Endothelial cell of umbilical vein (primary cell): Measurements from ENCODE around the gene SLC12A8. TPM values are rescaled to one million over a fixed set of nuclear protein-coding genes. Genes with fewer than 3 reads are reported as not detected.

Experiments used
- BruUV-seq: library from RNA; stranded (reverse); fragments of 400-500 nt; replicated peaks from 2 replicates; lab custom pipeline; 2021; lab: Mats Ljungman, UMichigan
- CTCF ChIA-PET: fragments of 300-600, 350-600 bp; sonication (Branson Sonifier 250); formaldehyde crosslinking; loops from one replicate; lab custom pipeline; 2021; ENCODE audit warnings: antibody characterized with exemption, inconsistent platforms; lab: Charles Lee
- POLR2A ChIA-PET: fragments of 300-600, 350-600 bp; sonication (Branson Sonifier 250); formaldehyde crosslinking; loops from one replicate; lab custom pipeline; 2021; ENCODE audit warnings: antibody characterized with exemption, inconsistent platforms; lab: Charles Lee
- DNase-seq: peaks from one replicate; pipeline ENCODE4 v3.0.0-alpha.2; 2011; ENCODE audit warnings: low read depth, low spot score
- FAIRE-seq: peaks from 2 replicates; lab custom pipeline; 2011; peaks lifted over from hg19 to GRCh38; lab: Jason Lieb, UNC
- H2AFZ ChIP-seq: 2 replicates; pipeline ENCODE4 v1.6.0; 2012; ENCODE audit warnings: low read depth, low read length, control low read depth, inconsistent platforms
- H3K27ac ChIP-seq: 2 replicates; pipeline ENCODE4 v1.5.1; 2011; ENCODE audit warnings: low read depth, mild to moderate bottlenecking, control low read depth, low read length, moderate library complexity; ENCODE audit not compliant: insufficient read depth
- H3K27me3 ChIP-seq, 2 experiments: 2 replicates each; pipeline versions ENCODE4 v1.6.0 to v1.6.1; 2011; ENCODE audit warnings: low read length in 2 of 2, mixed read lengths in 1 of 2; ENCODE audit not compliant: control insufficient read depth in 2 of 2, insufficient read depth in 2 of 2
- H3K36me3 ChIP-seq, 2 experiments: 2 replicates in 1 of 2; 3 replicates in 1 of 2; pipeline ENCODE4 v1.5.1; 2011; ENCODE audit warnings: low read length in 2 of 2, mild to moderate bottlenecking in 1 of 2, moderate library complexity in 1 of 2; ENCODE audit not compliant: control insufficient read depth in 2 of 2, insufficient read depth in 2 of 2; ENCODE audit errors: extremely low read depth in 1 of 2
- H3K4me1 ChIP-seq: 3 replicates; pipeline ENCODE4 v1.5.1; 2011; ENCODE audit warnings: mild to moderate bottlenecking, low read length; ENCODE audit not compliant: control insufficient read depth, insufficient read depth; ENCODE audit errors: extremely low read depth
- H3K4me2 ChIP-seq: 2 replicates; pipeline ENCODE4 v1.6.1; 2011; ENCODE audit warnings: low read length, control low read depth, mixed read lengths; ENCODE audit not compliant: insufficient read depth
- H3K4me3 ChIP-seq, 3 experiments: fragments of 200-600 bp in 1 of 3; sonication (generic), shearing (Covaris generic) in 1 of 3; replicated peaks in 1 of 3; 2 replicates each; pipeline ENCODE4 v1.5.1; 2011 to 2016; ENCODE audit warnings: control low read depth in 3 of 3, low read length in 3 of 3, mild to moderate bottlenecking in 2 of 3, inconsistent platforms in 1 of 3, low read depth in 1 of 3, moderate library complexity in 1 of 3; ENCODE audit not compliant: insufficient read depth in 1 of 3
- H3K79me2 ChIP-seq: 2 replicates; pipeline ENCODE4 v1.6.0; 2012; ENCODE audit warnings: low read length, inconsistent platforms; ENCODE audit not compliant: control insufficient read depth, insufficient read depth
- H3K9ac ChIP-seq: replicated peaks from 2 replicates; pipeline ENCODE3; 2011; ENCODE audit warnings: low read length, control low read depth; ENCODE audit not compliant: insufficient read depth; ENCODE audit errors: extremely low read depth
- H3K9me1 ChIP-seq: replicated peaks from 3 replicates; pipeline ENCODE4 v1.6.0; 2011; ENCODE audit warnings: mild to moderate bottlenecking, low read length; ENCODE audit not compliant: control insufficient read depth, insufficient read depth; ENCODE audit errors: extremely low read depth
- H3K9me3 ChIP-seq: replicated peaks from 2 replicates; pipeline ENCODE4 v1.5.1; 2012; ENCODE audit warnings: low read length, inconsistent platforms; ENCODE audit not compliant: control insufficient read depth, insufficient read depth
- H4K20me1 ChIP-seq: replicated peaks from 2 replicates; pipeline ENCODE3; 2011; ENCODE audit warnings: mild to moderate bottlenecking, low read length; ENCODE audit not compliant: control insufficient read depth, insufficient read depth; ENCODE audit errors: extremely low read depth
- CTCF ChIP-seq, 2 donors: IDR thresholded peaks; 1 replicate in 1 of 2; 2 replicates in 1 of 2; pipeline ENCODE4 v1.5.1; 2011; ENCODE audit warnings: low read length in 2 of 2, mild to moderate bottlenecking in 2 of 2, moderate library complexity in 2 of 2, control low read depth in 1 of 2, inconsistent platforms in 1 of 2, low read depth in 1 of 2; ENCODE audit not compliant: insufficient read depth in 1 of 2; ENCODE audit errors: extremely low read depth in 1 of 2
- EZH2 ChIP-seq: IDR thresholded peaks from 2 replicates; pipeline ENCODE4 v1.6.1; 2012; ENCODE audit warnings: borderline replicate concordance, low read depth, mild to moderate bottlenecking, moderate library complexity, low read length, inconsistent platforms; ENCODE audit not compliant: severe bottlenecking
- FOS ChIP-seq: IDR thresholded peaks from 2 replicates; pipeline ENCODE4 v1.6.1; 2011; ENCODE audit warnings: mild to moderate bottlenecking, low read length, moderate library complexity, borderline replicate concordance; ENCODE audit not compliant: insufficient read depth
- GATA2 ChIP-seq: IDR thresholded peaks from 2 replicates; pipeline ENCODE4 v1.7.0; 2011; ENCODE audit warnings: low read depth, mild to moderate bottlenecking, moderate library complexity, mixed read lengths, low read length; ENCODE audit not compliant: insufficient read length, insufficient read depth
- JUN ChIP-seq: IDR thresholded peaks from 2 replicates; pipeline ENCODE4 v1.6.1; 2011; ENCODE audit warnings: borderline replicate concordance, low read depth; ENCODE audit not compliant: insufficient read length, insufficient read depth
- MAX ChIP-seq: IDR thresholded peaks from 2 replicates; pipeline ENCODE4 v1.6.1; 2011; ENCODE audit not compliant: insufficient read depth, insufficient read length
- MYC ChIP-seq: IDR thresholded peaks from one replicate; pipeline ENCODE4 v1.6.1; 2011; ENCODE audit warnings: mild to moderate bottlenecking, low read depth, low read length
- POLR2A ChIP-seq: IDR thresholded peaks from 2 replicates; pipeline ENCODE4 v1.6.1; 2012; ENCODE audit warnings: low read depth, mild to moderate bottlenecking, control low read depth, low read length
- POLR2AphosphoS5 ChIP-seq: IDR thresholded peaks from 2 replicates; pipeline ENCODE4 v1.6.1; 2012; ENCODE audit warnings: low read depth, mild to moderate bottlenecking, control low read depth, low read length, moderate library complexity; ENCODE audit not compliant: insufficient read depth
- dilution Hi-C: fragments of 300-500 bp; cut with MboI; formaldehyde crosslinking; loops from one replicate; pipeline ENCODE4 v1.15.0; 2019; ENCODE audit warnings: low sequenced_read_pairs; ENCODE audit not compliant: extremely low pct_ligation_motif_present
- intact Hi-C: fragments of 100-400 bp; cut with micrococcal nuclease; formaldehyde crosslinking; loops from one replicate; pipeline ENCODE4 v1.10.0; 2022
- polyA plus RNA-seq, 4 experiments: library from polyadenylated mRNA; depleted of rRNA in 3 of 4; stranded (reverse) in 3 of 4; unstranded in 1 of 4; fragments of >200 nt; gene quantifications; 2 replicates each; pipeline versions ENCODE4 v1.2.1 to v1.2.3, GENCODE V29; 2011 to 2012; ENCODE audit warnings: missing spikeins in 1 of 4
- total RNA-seq: library from RNA; stranded (reverse); gene quantifications from 2 replicates; pipeline ENCODE4 v1.2.3, GENCODE V29; 2021

The SLC12A8 gene
- total and polyA plus RNA-seq, 2 donors (not counting 3 experiments of a cell fraction or from before 2014, with no cell fraction given) = 0.86 to 0.90 TPM

GRCh38 chr3:125202197-125202596 lies 10.4 kb downstream of the SLC12A8 start:
- Histone ChIP-seq H3K27me3 (no peaks in the 10 kb centered on the region), H3K4me1 (no peaks in the 10 kb centered on the region), H3K9me3 (no peaks in the 10 kb centered on the region), H3K9me1 (no peaks in the 10 kb centered on the region), H4K20me1 (no peaks in the 10 kb centered on the region), H2AFZ (no peak overlapping the region), H3K9ac (no peak overlapping the region), H3K4me3 (no peak overlapping the region), H3K27ac (no peak overlapping the region), H3K36me3 (no peaks in the 10 kb centered on the region), H3K79me2 (no peaks in the 10 kb centered on the region), H3K4me2 (no peak overlapping the region)
- POLR2A ChIA-PET = no interaction called here
- intact Hi-C loops = loop anchor here (1.0 kb wide), 2 partner anchors 207 to 274 kb away; no protein-coding TSS in a partner anchor
- no TSS peak for BruUV-seq
- CTCF ChIA-PET = interaction anchor here (1.2 to 1.9 kb wide), 6 partner anchors 34 to 275 kb away, joined by 3 to 11 read pairs (median 4); no protein-coding TSS in a partner anchor
- TF ChIP-seq FOS (no peak), JUN (no peak), GATA2 (no peak), CTCF (IDR thresholded peaks at IDR 0.05; ENCODE audit: extremely low read depth in 1 of 2, insufficient read depth in 1 of 2, low read depth in 1 of 2, low read length in 2 of 2) (no peak), MAX (no peak), POLR2AphosphoS5 (no peak), EZH2 (no peak), POLR2A (no peak), MYC (no peak)
- DNase-seq (no peak), FAIRE-seq (peak; percentile 12)
- dilution Hi-C loops = no loop called here
